Measurements from ENCODE around the gene ADAM12. TPM values are rescaled to one million over a fixed set of nuclear protein-coding genes. Genes with fewer than 3 reads are reported as not detected.

The ADAM12 gene
- total RNA-seq, 1 experiment from 2014 or later, result 0.24 TPM

DNA sequence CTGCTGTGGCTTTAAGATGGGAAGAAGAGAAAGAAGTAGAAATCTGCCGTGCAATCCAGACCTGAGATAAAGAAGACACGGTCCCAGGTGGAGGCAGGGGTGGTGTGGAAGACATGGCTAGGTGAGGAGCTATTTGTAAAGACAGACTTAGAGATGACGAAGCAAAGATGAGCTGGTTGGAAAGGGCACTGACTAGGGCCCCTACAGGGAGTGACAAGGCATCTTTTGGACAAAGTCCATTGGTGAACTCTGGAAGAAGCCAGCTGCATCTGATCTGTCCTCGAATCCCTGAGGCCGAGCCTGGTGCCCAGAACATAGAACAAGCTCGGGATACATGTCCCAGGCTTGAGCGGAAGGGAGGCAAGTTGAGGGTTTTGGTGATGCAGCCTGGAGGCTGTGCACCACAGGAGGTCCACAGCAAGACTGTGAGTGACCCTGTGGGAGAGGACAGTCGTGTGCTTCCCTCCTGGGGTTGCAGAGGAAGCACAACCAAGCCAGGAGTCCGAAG lies 191.2 kb downstream of the ADAM12 start:
- no peaks in the 10 kb centered on the region for H3K9me3 Mint-ChIP-seq
- no peak overlapping the region for H2BK15ac ChIP-seq (ENCODE audit: low read depth, low read length)
- no peak overlapping the region for H3T11ph ChIP-seq (ENCODE audit: low read length)

More for the DNA sequence above, 191.2 kb downstream of the ADAM12 start:
- no peak overlapping the region for H3K4me3 Mint-ChIP-seq
- H4K5ac ChIP-seq (ENCODE audit: insufficient read length, low read depth, low read length), result no peak overlapping the region
- H3K9me3 ChIP-seq (ENCODE audit: control insufficient read depth, low read depth, low read length), result no peaks in the 10 kb centered on the region
- no peaks in the 10 kb centered on the region for H3K79me2 ChIP-seq (ENCODE audit: insufficient read depth, low read length)
- H3K27me3 Mint-ChIP-seq (ENCODE audit: low read depth), result peaks cover 5% of the 10 kb centered on the region
- H2AK5ac ChIP-seq (ENCODE audit: insufficient read length, low read length), result no peak overlapping the region
- H3K4ac ChIP-seq (ENCODE audit: low read depth, low read length), result no peak overlapping the region
- no peaks in the 10 kb centered on the region for H3K4me1 Mint-ChIP-seq
- no peak overlapping the region for H4K91ac ChIP-seq (ENCODE audit: insufficient read length, low read depth, low read length)
- H3K9ac ChIP-seq (ENCODE audit: extremely low read depth, insufficient read length, low read length), result no peak overlapping the region
- no peak for DNase-seq
- H3K23ac ChIP-seq (ENCODE audit: insufficient read length, low read depth, low read length), result no peak overlapping the region
- no peak overlapping the region for H2BK12ac ChIP-seq (ENCODE audit: insufficient read length, low read depth, low read length)
- no peak overlapping the region for H3K27ac ChIP-seq (ENCODE audit: insufficient read length, low read depth, low read length)
- no peaks in the 10 kb centered on the region for H3K79me1 ChIP-seq (ENCODE audit: insufficient read depth, low read depth, low read length, poor library complexity, severe bottlenecking)
- H3K36me3 Mint-ChIP-seq (ENCODE audit: insufficient read depth in 1 of 3, low read depth in 3 of 3), result no peaks in the 10 kb centered on the region; a peak in 1 of 7 replicates
- no peaks in the 10 kb centered on the region for H3K23me2 ChIP-seq (ENCODE audit: insufficient read length, low read depth, low read length, poor library complexity, severe bottlenecking)
- no peak overlapping the region for H2BK120ac ChIP-seq (ENCODE audit: low read depth, low read length, poor library complexity, severe bottlenecking)
- no peak overlapping the region for H3K18ac ChIP-seq (ENCODE audit: insufficient read length, low read depth, low read length)
- H3K14ac ChIP-seq (ENCODE audit: insufficient read depth, low read length), result no peak overlapping the region
- no peak overlapping the region for H4K8ac ChIP-seq (replicated peaks; ENCODE audit: insufficient read length, low read depth, low read length)
- no peak overlapping the region for H3K4me2 ChIP-seq (ENCODE audit: insufficient read depth, insufficient read length, low read length)
- H3K27me3 ChIP-seq (ENCODE audit: insufficient read depth, low read length), result no peaks in the 10 kb centered on the region
- H3K4me1 ChIP-seq (ENCODE audit: insufficient read depth, low read length), result no peaks in the 10 kb centered on the region
- H4K20me1 ChIP-seq (ENCODE audit: control insufficient read depth, insufficient read depth, insufficient read length), result no peaks in the 10 kb centered on the region
- WGBS (ENCODE audit: extremely low coverage, insufficient read length, low lambda C conversion rate), result no CpG with 5 or more reads among the region's 9 CpGs
- TF ChIP-seq, protein P1, sequence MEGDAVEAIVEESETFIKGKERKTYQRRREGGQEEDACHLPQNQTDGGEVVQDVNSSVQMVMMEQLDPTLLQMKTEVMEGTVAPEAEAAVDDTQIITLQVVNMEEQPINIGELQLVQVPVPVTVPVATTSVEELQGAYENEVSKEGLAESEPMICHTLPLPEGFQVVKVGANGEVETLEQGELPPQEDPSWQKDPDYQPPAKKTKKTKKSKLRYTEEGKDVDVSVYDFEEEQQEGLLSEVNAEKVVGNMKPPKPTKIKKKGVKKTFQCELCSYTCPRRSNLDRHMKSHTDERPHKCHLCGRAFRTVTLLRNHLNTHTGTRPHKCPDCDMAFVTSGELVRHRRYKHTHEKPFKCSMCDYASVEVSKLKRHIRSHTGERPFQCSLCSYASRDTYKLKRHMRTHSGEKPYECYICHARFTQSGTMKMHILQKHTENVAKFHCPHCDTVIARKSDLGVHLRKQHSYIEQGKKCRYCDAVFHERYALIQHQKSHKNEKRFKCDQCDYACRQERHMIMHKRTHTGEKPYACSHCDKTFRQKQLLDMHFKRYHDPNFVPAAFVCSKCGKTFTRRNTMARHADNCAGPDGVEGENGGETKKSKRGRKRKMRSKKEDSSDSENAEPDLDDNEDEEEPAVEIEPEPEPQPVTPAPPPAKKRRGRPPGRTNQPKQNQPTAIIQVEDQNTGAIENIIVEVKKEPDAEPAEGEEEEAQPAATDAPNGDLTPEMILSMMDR (conservative IDR thresholded peaks at IDR 0.05), result no peak
- H3K27ac Mint-ChIP-seq, result no peak overlapping the region; a peak in 2 of 7 replicates
- H2BK5ac ChIP-seq (ENCODE audit: insufficient read length, low read length), result no peak overlapping the region
- H3K56ac ChIP-seq (ENCODE audit: insufficient read length, low read depth, low read length), result no peak overlapping the region
- H2AFZ ChIP-seq (ENCODE audit: low read length), result no peak overlapping the region
- no peak overlapping the region for H2BK20ac ChIP-seq (ENCODE audit: low read depth, low read length, poor library complexity, severe bottlenecking)

Measured in H9 (cell line).